Body of pancreas (tissue), 4 donors: ENCODE measurements around the gene CFAP299.

ENCODE experiments used
- POLR2A ChIP-seq, 3 donors: fragments of 450-650 bp; IDR thresholded peaks; one replicate each; pipeline ENCODE4 v1.6.1; 2016; ENCODE audit warnings: antibody characterized with exemption in 3 of 3, mild to moderate bottlenecking in 2 of 3
- TF ChIP-seq, protein P1 (sequence below), 7 experiments: fragments of 450-650 bp in 4 of 7; fragments of 200-600 bp in 3 of 7; sonication (generic) in 3 of 7; IDR thresholded peaks; one replicate each; pipeline ENCODE4 v1.5.1; 2016 to 2019; ENCODE audit warnings: antibody characterized with exemption in 7 of 7

GRCh38 chr4:80730158-80730557, 394.6 kb downstream of the CFAP299 start:
- TF ChIP-seq, protein P1, sequence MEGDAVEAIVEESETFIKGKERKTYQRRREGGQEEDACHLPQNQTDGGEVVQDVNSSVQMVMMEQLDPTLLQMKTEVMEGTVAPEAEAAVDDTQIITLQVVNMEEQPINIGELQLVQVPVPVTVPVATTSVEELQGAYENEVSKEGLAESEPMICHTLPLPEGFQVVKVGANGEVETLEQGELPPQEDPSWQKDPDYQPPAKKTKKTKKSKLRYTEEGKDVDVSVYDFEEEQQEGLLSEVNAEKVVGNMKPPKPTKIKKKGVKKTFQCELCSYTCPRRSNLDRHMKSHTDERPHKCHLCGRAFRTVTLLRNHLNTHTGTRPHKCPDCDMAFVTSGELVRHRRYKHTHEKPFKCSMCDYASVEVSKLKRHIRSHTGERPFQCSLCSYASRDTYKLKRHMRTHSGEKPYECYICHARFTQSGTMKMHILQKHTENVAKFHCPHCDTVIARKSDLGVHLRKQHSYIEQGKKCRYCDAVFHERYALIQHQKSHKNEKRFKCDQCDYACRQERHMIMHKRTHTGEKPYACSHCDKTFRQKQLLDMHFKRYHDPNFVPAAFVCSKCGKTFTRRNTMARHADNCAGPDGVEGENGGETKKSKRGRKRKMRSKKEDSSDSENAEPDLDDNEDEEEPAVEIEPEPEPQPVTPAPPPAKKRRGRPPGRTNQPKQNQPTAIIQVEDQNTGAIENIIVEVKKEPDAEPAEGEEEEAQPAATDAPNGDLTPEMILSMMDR (IDR thresholded peaks at IDR 0.05) = no peak
- TF ChIP-seq POLR2A (IDR thresholded peaks at IDR 0.05) = no peak
